ENCODE measurements around the gene CCDC142. TPM values are rescaled to one million over a fixed set of nuclear protein-coding genes. Genes with fewer than 3 reads are reported as not detected.
"Not testable (repeated sequence)": the region's sequence is repeated elsewhere in the genome, so short reads cannot be mapped to it uniquely, and the experiment has no call there.

The CCDC142 gene
- total and polyA plus RNA-seq, 5 donors = 5.5 to 11.1 (median 8.5) TPM

DNA sequence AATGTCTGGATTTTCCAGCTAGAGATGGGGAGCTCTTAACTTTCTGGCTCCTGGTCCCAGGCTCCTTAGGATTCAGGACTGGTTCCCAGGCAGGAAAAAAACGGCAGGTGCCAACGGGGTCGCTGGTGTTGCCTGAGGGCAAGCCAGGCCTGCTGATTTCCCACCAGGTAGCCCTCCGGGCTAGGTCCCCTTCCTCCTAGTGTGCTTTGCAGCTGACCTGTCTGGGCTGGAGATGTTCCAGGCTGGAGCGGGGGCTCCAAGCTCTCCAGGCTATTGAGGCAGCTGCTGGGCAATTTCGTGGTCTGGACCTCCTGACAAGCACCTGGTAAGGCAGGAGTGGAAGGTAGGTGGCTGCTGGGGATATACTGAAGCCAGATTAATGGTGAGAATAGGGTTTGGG lies 8.3 kb downstream of the CCDC142 start:
- intact Hi-C loops (cut with DNase I) = no loop called here
- Histone ChIP-seq H3K27me3 (ENCODE audit: control insufficient read depth, insufficient read depth) (no peaks in the 10 kb centered on the region), H3K27ac (ENCODE audit: low read length) (no peak overlapping the region), H3K4me3 (ENCODE audit: low read length) (no peak overlapping the region), H3K9me3 (ENCODE audit: control insufficient read depth, low read length) (no peaks in the 10 kb centered on the region), H3K4me1 (ENCODE audit: control insufficient read depth, insufficient read depth, low read length) (peaks cover 4% of the 10 kb centered on the region)
- ATAC-seq = no peak
- peak in 1 of 3 donors; percentile 57 for DNase-seq
- 94% methylated on average over 6 of the region's 6 CpGs for WGBS

DNA sequence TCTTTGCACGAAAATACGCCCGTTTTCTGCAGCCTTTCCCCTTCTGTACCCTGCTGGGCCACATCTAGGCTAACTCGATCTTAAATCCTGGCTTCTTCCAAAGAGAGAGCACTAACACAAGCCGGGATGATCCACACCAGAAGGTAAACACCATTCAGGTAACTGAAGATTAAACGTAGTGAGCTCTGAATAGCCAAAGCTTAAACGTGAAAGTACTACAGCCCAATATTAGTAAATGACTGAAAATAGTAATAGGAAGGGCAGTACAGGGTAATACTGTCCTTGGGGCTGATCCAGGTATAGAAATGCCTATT lies 9.9 kb downstream of the CCDC142 start:
- peak overlapping the region; percentile 68 for H3K27ac ChIP-seq (ENCODE audit: low read length)
- intact Hi-C loops (cut with DNase I) = no loop called here
- ATAC-seq = peak; percentile 2 to 4

DNA sequence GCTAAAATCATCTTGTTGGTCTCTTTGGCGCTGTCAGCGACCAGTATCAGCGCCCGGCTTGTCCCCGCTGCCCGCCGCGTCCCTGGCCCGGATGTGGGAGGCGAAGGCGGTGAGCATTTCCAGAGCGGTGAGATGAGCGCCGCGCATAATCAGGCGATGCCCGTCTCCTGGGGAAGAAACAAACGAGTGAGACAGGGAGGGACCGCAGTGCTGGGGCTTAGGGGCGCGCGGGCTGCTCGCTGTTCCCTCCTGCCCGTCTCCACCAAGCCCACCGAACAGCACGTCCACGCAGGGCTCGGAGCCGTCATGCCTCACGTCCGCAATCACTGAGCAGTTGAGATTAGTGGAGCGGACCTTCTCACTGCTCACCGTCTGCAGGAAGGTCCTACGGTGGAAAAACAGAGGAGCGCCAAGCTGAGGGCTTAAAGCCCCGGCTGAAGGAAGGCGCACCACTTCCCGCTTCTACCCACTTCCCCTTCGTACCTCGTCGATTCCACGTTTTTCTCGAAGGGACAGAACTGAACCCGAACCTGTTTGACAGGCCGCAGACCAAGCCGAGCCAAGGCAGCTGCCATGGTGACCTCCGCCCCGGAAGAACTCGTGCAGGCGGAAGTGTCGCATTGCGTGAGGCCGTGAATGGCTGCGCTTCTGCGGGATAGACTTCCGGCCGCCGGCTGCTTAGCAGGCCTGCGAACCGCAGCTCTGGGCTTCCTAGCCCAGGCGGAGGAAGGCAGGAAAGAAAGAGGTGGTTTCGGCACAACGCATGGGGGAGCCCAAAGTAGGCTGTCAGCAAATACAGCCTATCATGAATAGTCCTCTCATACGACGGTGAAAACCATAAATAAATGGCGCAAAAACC lies 10.5 kb downstream of the CCDC142 start, which contains the start of gene MRPL53:
TSS of gene MRPL53 (minus strand) at position 595 of the 859 bp plus-strand sequence. CDS start at position 575, 20 bp downstream.
- WGBS = under 1% methylated on average over 66 of the region's 66 CpGs
- Histone ChIP-seq H3K27me3 (ENCODE audit: control insufficient read depth, insufficient read depth) (no peaks in the 10 kb centered on the region), H3K27ac (ENCODE audit: low read length) (peak within 1 kb of the TSS; percentile 83), H3K4me3 (ENCODE audit: low read length) (peak within 1 kb of the TSS; percentile 55), H3K4me1 (ENCODE audit: control insufficient read depth, insufficient read depth, low read length) (peaks cover 4% of the 10 kb centered on the region), H3K9me3 (ENCODE audit: control insufficient read depth, low read length) (no peaks in the 10 kb centered on the region)
- intact Hi-C loops (cut with DNase I) = no loop called here
- peak; percentile 95 for ATAC-seq
- DNase-seq = peak; percentile 95 to 98 (median 98)

More for the DNA sequence above, 9.9 kb downstream of the CCDC142 start:
- no peak for DNase-seq
- peak overlapping the region; percentile 55 for H3K4me3 ChIP-seq (ENCODE audit: low read length)
- H3K27me3 ChIP-seq (ENCODE audit: control insufficient read depth, insufficient read depth) = no peaks in the 10 kb centered on the region
- H3K9me3 ChIP-seq (ENCODE audit: control insufficient read depth, low read length) = no peaks in the 10 kb centered on the region
- H3K4me1 ChIP-seq (ENCODE audit: control insufficient read depth, insufficient read depth, low read length) = peaks cover 4% of the 10 kb centered on the region
- 13% methylated on average over 7 of the region's 7 CpGs for whole genome bisulfite sequencing

DNA sequence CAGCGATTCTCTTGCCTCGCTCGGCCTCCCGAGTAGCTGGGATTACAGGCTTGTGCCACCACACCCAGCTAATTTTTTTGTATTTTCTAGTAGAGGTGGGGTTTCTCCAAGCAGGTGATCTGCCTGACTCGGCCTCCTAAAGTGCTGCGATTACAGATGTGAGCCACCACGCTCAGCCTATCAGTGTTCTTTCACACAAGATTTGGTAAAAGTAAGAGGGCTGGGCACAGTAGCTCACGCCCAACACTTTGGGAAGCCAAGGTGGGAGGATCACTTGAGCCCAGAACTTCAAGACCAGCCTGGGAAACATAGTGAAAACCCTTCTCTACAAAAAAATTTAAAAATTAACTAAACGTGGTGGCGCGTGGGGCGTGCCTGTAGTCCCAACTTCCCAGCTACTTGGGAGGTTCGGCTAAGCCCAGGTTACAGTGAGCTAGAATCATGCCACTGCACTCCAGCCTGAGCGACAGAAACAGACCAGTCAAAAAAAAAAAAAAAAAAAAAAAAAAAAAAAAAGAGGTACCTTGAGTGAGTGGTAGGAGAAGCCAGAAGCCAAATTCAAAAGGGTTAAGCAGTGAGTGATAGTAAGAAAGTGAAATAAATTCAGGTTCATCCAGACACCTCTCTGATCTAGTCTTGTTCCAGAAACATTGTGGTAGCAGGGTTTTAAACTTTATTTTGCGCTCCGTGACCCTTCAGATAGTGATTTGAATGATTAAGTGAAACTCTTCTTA lies 11.3 kb downstream of the CCDC142 start:
- 60% methylated on average over 16 of the region's 16 CpGs for WGBS
- H3K4me3 ChIP-seq (ENCODE audit: low read length) = peak overlapping the region; percentile 55
- no peaks in the 10 kb centered on the region for H3K9me3 ChIP-seq (ENCODE audit: control insufficient read depth, low read length)
- no peak for ATAC-seq
- H3K4me1 ChIP-seq (ENCODE audit: control insufficient read depth, insufficient read depth, low read length) = peaks cover 4% of the 10 kb centered on the region
- no peaks in the 10 kb centered on the region for H3K27me3 ChIP-seq (ENCODE audit: control insufficient read depth, insufficient read depth)
- no peak for DNase-seq
- intact Hi-C loops (cut with DNase I) = no loop called here
- peak overlapping the region; percentile 83 for H3K27ac ChIP-seq (ENCODE audit: low read length)

DNA sequence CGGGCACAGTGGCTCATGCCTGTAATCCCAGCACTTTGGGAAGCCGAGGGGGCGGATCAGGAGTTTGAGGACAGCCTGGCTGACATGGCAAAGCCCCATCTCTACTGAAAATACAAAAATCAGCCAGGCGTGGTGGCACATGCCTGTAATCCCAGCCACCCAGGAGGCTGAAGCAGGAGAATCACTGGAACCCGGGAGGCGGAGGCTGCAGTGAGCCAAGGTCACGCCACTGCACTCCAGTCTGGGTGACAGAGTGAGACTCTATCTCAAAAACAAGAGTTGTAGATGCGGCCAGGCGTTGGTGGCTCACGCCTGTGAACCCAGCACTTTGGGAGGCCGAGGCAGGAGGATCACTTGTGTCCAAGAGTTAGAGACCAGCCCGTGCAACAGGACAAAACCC lies 12.1 kb downstream of the CCDC142 start:
- intact Hi-C loops (cut with DNase I); H3K27ac ChIP-seq (ENCODE audit: low read length): not testable (repeated sequence)
- 95% methylated on average over 12 of the region's 12 CpGs for WGBS

DNA sequence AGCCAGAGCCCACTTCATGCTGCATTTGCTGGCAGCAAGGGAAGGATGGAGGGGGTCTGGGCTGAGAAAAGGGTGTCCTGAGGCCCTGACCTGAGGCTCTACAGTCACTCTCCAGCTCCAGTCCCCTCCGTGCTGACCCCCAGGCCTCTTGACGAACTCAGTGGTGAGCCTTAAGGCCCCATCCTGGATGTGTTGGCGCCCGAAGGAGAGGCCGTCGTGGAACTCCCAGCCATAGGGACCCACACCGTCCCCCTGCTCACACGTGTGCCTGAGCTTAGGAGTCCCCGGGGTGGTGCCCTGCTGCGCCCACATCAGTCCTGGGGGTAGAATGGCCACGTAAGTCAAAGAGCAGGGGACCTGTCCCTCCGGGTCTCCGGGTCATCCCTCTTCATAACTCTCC lies 18.4 kb downstream of the CCDC142 start:
- Histone ChIP-seq H3K27me3 (ENCODE audit: control insufficient read depth, insufficient read depth) (no peaks in the 10 kb centered on the region), H3K4me3 (ENCODE audit: low read length) (peak overlapping the region; percentile 81), H3K27ac (ENCODE audit: low read length) (no peak overlapping the region), H3K4me1 (ENCODE audit: control insufficient read depth, insufficient read depth, low read length) (peaks cover 3% of the 10 kb centered on the region), H3K9me3 (ENCODE audit: control insufficient read depth, low read length) (no peaks in the 10 kb centered on the region)
- intact Hi-C loops (cut with DNase I) = no loop called here
- DNase-seq = no peak
- WGBS = 4% methylated on average over 13 of the region's 13 CpGs
- peak; percentile 6 to 7 for ATAC-seq

More for the DNA sequence above, 12.1 kb downstream of the CCDC142 start:
- H3K4me3 ChIP-seq (ENCODE audit: low read length); DNase-seq; H3K9me3 ChIP-seq (ENCODE audit: control insufficient read depth, low read length); H3K4me1 ChIP-seq (ENCODE audit: control insufficient read depth, insufficient read depth, low read length); ATAC-seq; H3K27me3 ChIP-seq (ENCODE audit: control insufficient read depth, insufficient read depth): not testable (repeated sequence)

DNA sequence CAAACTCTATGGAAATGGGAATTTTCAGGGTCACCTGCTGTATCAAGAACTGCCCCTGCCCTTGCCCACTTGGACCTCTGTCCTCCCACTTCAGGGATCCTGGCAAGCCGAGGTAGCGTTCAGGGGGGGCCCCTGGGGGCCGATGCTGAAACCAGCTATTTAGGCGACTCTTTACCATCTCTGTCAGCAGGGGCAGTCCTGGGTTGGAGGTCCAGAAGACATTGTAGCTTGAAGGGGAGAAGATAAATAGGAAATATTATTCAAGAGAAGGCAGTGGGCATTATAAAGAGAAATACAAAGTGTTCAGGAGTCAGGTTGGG lies 20.1 kb downstream of the CCDC142 start:
- H3K27me3 ChIP-seq (ENCODE audit: control insufficient read depth, insufficient read depth) = no peaks in the 10 kb centered on the region
- H3K9me3 ChIP-seq (ENCODE audit: control insufficient read depth, low read length) = no peaks in the 10 kb centered on the region
- DNase-seq (peak in 1 of 3 donors; percentile 28), ATAC-seq (no peak)
- intact Hi-C loops (cut with DNase I) = no loop called here
- no peak overlapping the region for H3K27ac ChIP-seq (ENCODE audit: low read length)
- peaks cover 6% of the 10 kb centered on the region for H3K4me1 ChIP-seq (ENCODE audit: control insufficient read depth, insufficient read depth, low read length)
- WGBS = 81% methylated on average over 4 of the region's 4 CpGs
- no peak overlapping the region for H3K4me3 ChIP-seq (ENCODE audit: low read length)

DNA sequence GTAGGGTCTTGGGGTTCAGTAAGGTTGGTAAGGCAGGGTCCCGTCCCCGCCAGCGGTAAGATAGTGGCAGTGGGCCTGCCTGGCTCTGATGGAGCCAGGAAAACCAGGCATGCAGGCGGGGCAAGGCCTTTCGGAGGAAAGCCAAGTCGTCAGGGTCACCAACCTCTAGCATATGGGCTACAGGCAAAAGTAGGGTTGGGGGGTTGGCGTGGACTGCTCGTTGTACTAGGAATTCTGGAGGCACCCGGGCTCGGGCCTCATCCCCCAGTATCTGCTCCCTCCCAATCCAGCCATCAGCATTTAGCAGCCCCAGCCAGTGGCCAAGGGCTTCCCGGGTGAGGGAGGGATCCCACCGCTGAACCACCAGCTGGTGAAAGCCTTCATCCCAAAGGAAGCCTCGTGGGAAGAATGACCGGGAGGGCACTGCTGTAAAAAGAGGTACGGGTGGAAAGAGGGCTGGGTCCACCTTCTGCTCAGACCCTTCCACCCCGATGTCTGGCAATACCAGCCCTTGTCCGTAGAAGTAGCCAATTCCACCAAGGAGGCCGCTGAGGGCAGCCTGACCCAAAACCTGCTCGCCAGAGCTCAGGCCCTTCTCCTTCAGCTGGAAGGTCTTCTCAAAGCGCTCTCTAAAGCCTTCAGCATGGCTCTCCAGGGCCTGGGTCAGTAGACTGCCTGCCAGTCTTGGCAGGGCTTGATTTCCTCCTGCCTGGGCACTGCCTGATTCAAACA lies 20.6 kb downstream of the CCDC142 start:
- DNase-seq (no peak), ATAC-seq (no peak)
- no peaks in the 10 kb centered on the region for H3K27me3 ChIP-seq (ENCODE audit: control insufficient read depth, insufficient read depth)
- WGBS = 87% methylated on average over 20 of the region's 20 CpGs
- H3K4me1 ChIP-seq (ENCODE audit: control insufficient read depth, insufficient read depth, low read length) = peaks cover 6% of the 10 kb centered on the region
- no peak overlapping the region for H3K27ac ChIP-seq (ENCODE audit: low read length)
- intact Hi-C loops (cut with DNase I) = no loop called here
- no peak overlapping the region for H3K4me3 ChIP-seq (ENCODE audit: low read length)
- H3K9me3 ChIP-seq (ENCODE audit: control insufficient read depth, low read length) = no peaks in the 10 kb centered on the region

DNA sequence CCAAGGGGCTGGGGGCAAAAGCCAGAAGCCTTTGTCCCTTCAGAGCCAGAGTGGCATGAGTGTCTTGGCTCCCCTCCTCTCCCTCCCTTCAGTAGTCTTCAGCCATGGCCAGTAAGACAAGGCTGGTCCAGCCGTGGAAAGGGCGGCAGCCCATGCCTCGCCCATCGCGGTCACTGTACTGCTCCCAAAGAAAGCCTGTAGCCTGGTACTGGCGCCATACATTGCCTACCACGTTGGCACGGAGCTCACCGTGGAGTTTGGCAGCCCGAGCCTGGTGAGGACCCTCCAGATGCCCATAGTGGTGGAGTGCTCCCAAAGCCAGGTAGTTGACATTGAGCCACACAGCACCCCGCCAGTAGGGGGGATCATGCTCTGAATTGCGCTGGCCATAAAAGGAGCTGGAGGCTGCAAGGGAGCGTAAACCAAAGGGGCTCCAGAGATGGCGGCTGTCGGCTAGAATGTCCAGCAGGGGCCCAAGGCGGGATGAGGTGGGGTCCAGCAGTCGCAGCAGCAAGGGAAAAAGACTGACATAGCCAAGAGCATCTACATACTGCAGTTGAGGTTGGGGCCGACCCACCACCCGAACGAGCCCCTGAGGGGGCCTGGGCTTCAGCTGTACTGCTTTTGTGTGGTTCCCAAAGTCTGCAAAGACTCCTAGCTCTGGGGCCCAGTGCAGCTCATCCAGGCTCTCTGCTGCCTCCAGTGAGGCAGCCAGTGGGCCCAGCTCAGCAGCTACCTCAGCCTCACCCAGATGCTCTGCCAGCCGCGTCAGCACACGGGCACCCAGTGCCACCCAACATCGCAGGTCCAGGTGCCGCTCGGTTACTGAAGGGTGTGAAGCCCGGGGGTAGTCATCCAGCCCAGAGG lies 21.4 kb downstream of the CCDC142 start:
- Histone ChIP-seq H3K27me3 (ENCODE audit: control insufficient read depth, insufficient read depth) (no peaks in the 10 kb centered on the region), H3K27ac (ENCODE audit: low read length) (no peak overlapping the region), H3K4me3 (ENCODE audit: low read length) (no peak overlapping the region), H3K4me1 (ENCODE audit: control insufficient read depth, insufficient read depth, low read length) (peaks cover 6% of the 10 kb centered on the region), H3K9me3 (ENCODE audit: control insufficient read depth, low read length) (no peaks in the 10 kb centered on the region)
- ATAC-seq (no peak), DNase-seq (peak in 1 of 3 donors; percentile 52)
- WGBS = 90% methylated on average over 27 of the region's 27 CpGs
- intact Hi-C loops (cut with DNase I) = no loop called here

DNA sequence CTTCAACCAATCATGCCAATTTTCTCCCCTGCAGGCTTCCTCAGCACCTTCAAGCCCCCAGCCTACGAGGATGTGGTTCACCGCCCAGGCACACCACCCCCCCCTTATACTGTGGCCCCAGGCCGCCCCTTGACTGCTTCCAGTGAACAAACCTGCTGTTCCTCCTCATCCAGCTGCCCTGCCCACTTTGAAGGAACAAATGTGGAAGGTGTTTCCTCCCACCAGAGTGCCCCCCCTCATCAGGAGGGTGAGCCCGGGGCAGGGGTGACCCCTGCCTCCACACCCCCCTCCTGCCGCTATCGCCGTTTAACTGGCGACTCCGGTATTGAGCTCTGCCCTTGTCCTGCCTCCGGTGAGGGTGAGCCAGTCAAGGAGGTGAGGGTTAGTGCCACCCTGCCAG lies 22.6 kb downstream of the CCDC142 start:
- H3K9me3 ChIP-seq (ENCODE audit: control insufficient read depth, low read length); DNase-seq; intact Hi-C loops (cut with DNase I); H3K4me3 ChIP-seq (ENCODE audit: low read length); H3K27me3 ChIP-seq (ENCODE audit: control insufficient read depth, insufficient read depth); ATAC-seq; H3K27ac ChIP-seq (ENCODE audit: low read length): not testable (repeated sequence)
- 84% methylated on average over 10 of the region's 10 CpGs for WGBS
- H3K4me1 ChIP-seq (ENCODE audit: control insufficient read depth, insufficient read depth, low read length) = peaks cover 11% of the 10 kb centered on the region
